HG02763 (cell line): ENCODE measurements around the gene IGSF8.
A peak's percentile ranks its signal among the peaks of the same experiment; 100 is the strongest.

Experiments used
- ATAC-seq: cut with Tn5 transposase; IDR thresholded peaks from one replicate; pipeline ENCODE4 v1.9.1; 2021; ENCODE audit warnings: mild to moderate bottlenecking, moderate library complexity; ENCODE audit not compliant: unreplicated experiment

IGSF8 gene

GRCh38 chr1:160046494-160047110 lies 51.8 kb downstream of the IGSF8 start:
- ATAC-seq = peak; percentile 52

DNA sequence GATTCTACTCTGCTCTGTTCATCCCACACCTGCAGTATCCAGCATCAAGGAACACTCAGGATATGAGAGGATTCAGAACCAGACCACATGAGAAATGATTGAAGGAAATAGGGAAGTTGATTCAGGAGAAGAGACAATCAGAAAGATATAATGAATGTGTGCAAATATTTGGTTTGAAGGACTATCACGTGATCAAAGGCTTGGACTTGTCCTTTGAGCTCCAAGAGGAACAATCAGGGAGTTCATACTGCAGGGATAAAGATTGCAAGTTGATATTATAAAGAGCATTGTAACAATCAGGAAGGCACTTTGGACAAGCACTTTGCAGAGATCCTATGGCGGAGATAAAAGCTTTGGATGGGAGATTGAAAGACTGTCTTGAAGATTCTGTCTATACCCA lies 52.8 kb downstream of the IGSF8 start:
- no peak for ATAC-seq

DNA sequence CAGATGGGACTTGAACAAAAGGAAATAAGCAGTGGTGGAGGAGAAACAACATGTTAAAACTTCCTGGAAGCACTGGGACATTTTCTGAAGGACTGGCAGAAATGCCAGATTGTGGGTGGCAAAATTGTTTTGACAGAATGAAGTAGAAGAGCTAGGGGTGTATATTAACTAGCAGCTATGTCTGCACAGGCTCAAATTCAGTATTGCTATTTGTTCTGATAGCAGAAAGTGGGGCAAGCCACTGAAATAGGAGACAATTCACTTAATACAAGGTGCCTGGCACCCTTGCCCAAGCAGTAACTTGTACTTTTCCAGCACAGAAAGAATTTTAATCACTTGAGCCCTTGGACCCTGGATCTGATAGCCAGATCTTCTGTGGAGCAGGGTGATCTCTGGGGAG lies 54.9 kb downstream of the IGSF8 start:
- ATAC-seq = no peak
